ENCODE data around the gene CD8B.

CD8B gene

DNA sequence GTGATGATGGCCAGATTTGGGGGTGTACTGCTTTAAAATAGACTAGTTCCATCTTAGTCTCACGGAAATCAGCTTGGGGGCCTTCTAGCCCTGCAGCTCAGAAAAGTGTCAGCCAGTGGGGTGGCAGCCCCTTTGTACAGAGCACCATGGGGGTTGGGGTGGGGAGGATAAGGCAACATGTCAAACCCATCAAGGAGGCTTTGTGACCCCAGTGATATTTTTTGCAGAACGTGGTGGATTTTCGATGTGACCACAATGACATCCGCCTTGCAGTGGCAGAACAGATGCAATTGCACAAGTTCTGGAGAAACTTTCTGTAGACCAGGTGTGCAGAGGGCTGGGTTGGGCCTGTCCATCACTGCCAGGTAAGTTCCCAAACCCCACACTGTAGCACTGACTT is 67.9 kb downstream of the CD8B start:
- no peak for DNase-seq

DNA sequence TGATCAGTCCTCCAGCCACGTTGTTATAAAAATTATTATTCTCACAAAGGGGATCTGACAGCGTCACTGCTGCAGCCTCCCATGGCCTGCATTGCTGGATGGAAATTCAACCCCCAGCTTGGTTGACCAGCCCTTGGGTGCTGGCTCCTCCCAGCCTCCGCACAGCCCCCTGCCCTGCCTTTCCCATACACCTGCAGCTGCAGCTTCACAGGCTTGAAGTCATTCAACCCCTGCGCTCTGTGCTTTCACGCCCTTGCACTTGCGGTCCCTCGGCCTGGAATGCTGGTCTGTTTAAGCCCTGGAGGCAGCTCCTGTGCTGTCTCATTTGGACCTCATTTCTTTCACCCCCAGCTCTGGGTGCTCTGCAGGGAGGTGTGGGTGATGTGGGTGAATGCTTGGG is 70.1 kb downstream of the CD8B start:
- DNase-seq, result no peak

GRCh38 chr2:86790676-86791572 is 70.8 kb downstream of the CD8B start, which contains the start of gene CD8A:
TSS of gene CD8A (minus strand) at chr2:86790913. CDS start at chr2:86790825, 88 bp downstream.
- peak; percentile 58 for DNase-seq

GRCh38 chr2:86790134-86790675 is 71.5 kb downstream of the CD8B start:
- DNase-seq, result no peak

GRCh38 chr2:86789687-86790133 is 72.0 kb downstream of the CD8B start:
- DNase-seq, result no peak

DNA sequence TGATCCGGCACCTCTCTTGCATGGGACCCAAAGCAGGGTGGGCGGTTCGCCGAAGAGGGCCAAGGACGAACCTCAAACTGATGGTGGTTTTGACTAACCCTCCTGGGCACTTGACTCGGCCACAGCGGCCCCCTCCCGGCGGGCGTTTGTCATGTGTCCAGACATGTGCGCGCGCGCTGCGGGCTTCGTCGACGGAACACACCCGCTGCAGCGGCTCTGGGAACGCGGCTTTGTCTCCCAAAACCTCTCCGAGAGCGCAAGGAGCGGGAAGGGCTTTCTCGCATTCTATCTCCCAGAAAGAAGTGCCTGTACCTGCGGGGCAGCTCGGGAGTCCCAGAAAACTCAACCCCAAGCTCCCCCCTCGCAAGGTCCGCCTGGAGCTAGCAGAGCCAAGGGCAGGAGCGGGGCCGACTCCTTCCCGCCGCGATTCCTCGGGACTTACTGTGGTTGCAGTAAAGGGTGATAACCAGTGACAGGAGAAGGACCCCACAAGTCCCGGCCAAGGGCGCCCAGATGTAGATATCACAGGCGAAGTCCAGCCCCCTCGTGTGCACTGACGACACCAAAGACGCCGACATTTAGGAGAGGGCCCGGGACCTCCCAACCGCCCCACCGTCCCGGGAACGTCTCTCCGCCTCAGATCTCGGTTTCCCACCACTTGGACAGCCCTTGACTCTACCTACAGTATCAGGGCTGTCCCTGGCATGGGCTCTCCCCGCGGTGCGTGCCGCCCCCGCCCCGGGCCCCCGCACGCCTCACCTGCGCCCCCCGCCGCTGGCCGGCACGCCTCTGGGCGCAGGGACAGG is 72.6 kb downstream of the CD8B start:
- peak; percentile 38 for DNase-seq

DNA sequence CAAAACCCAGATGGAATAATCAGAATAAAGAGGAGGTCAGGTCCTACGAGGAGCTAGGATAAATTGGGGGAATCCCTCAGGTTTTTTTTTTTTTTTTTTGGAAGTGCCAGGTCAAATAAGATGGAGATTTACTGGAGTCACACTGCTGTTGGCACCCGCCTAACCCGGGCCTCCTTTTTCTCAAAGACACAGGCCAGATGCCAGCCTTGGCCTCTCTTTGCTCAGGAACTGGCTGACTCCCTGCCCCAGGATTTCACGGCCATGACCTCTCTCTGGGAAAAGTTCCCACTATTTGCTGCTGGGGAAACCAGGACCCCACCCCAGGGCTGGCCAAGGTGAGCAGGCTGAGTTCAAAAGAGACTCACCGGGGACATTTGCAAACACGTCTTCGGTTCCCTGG is 73.5 kb downstream of the CD8B start:
- DNase-seq, result no peak

- DNase-seq, result peak; percentile 77
These were observed 74.0 kb downstream of the CD8B start for GRCh38 chr2:86787736-86788135.

DNA sequence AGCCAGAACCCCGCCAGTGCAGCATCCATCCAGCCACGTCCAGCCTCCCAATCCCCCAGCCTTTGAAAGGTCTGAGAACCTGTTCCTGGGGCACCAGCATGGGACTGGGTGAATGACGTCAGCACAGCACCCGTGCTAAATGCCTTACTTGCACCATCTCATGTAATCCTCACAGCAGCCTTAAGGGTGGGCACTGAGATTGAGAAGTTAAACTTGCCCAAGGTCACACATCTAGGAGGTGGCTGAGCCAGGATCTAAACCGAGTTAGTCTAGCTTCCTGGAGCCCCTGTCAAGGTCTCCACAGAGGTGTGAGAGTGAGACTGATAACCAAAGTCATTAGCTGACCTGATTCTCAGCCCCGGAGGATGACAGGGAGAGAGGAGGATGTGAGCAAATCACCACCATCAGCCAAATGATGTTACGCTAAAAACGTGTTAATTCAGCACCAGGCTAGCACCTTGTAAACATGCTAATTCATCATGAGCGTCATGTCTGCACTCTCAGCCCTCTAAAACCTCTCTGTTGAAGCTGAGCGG is 75.6 kb downstream of the CD8B start:
- DNase-seq, result no peak

DNA sequence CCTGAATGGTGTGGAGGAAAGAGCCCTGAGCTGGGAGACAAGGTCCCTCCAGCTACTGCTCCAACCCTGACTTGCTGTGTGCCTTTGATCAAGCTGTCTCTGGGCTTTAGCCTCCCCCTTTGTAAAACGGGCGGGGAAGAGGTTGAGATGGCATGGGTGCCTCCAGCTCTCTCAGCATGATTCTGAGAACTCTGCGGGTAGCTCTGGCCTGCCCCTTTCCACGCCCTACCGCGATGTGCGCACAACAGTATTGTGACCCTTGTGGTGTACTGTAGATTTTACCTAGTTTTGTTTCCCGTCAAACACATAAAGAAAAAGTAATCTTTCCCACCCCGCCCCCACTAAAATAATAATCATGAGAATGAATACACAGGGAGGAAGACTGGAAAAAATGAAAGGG is 76.2 kb downstream of the CD8B start:
- DNase-seq, result no peak

GRCh38 chr2:86783615-86784339 is 77.9 kb downstream of the CD8B start:
- no peak for DNase-seq

DNA sequence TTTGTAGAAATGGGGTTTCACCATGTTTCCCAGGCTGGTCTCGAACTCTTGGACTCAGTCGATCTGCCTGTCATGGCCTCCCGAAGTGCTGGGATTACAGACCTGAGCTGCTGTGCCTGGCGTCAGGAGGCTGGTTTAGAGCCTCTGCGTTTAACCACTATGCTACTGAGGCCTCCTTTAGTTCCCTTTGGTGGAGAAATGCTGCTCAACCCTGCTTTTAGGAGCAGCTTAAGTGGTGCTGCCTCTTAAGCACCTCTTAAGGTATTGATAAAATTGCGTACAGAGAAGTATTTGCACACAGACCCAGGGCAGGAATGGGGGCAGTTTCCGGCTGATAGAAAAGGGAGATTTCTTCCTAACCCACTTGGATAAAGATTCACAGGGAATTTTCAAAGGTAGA is 78.9 kb downstream of the CD8B start:
- no peak for DNase-seq

GRCh38 chr2:86781363-86781762 is 80.3 kb downstream of the CD8B start:
- no peak for DNase-seq

- DNase-seq, result no peak
These were observed 81.7 kb downstream of the CD8B start for GRCh38 chr2:86779971-86780370.

- DNase-seq, result no peak
These were observed 82.7 kb downstream of the CD8B start for GRCh38 chr2:86778957-86779356.

GRCh38 chr2:86776532-86776931 is 85.2 kb downstream of the CD8B start:
- DNase-seq, result no peak

DNA sequence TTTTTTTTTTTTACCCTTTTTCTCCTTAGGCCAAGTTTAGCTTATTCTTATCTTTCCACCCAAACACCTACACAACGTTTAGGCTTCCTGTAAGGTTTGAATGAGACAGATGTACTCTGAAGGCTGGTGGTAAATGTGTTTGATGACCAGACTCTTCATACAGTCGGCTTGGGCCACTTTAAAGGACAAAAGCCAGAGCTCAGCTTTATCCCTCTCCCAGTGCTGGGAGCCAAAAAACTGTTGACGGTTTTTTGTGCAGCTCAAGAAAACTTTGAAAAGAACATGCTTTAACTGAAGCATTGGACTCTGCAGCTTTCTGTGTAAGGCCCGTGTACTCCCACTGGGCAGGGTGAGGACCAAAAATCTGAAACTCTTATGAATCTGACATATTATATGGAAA is 86.3 kb downstream of the CD8B start:
- no peak for DNase-seq

DNA sequence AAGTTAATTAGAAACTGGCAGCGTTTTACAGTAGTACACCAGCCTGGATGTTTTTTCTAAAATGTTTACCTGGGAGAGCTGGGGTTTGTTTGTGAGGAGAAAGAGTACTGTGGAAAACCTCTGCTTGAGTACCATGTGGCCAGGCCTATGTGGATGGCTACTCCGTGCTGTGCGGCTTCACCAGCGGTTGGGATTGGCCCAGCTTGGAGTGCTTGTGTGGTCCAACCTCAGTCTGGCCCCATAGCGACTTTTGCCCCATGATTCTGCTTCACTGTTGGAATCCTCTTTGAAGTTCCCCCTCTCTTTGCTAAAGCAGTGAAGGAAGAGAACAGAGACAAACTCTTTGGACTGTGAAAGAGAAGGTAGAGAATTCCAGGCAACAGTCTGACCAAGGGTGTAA is 86.8 kb downstream of the CD8B start:
- no peak for DNase-seq

DNA sequence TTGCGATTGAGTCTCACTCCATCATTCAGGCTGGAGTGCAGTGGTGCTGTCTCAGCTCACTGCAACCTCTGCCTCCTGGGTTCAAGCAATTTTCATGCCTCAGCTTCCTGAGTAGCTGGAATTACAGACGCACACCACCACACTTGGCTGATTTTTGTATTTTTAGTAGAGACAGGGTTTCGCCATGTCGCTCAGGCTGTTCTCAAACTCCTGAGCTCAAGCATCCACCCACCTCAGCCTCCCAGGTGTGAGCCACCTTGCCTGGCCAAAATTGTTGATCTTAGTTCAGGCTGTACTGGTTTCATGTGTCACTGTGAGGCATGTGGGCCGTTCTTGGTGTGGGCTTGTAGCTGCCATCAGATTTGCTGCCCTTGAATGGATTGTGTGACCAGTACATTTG is 89.1 kb downstream of the CD8B start:
- DNase-seq, result no peak

DNA sequence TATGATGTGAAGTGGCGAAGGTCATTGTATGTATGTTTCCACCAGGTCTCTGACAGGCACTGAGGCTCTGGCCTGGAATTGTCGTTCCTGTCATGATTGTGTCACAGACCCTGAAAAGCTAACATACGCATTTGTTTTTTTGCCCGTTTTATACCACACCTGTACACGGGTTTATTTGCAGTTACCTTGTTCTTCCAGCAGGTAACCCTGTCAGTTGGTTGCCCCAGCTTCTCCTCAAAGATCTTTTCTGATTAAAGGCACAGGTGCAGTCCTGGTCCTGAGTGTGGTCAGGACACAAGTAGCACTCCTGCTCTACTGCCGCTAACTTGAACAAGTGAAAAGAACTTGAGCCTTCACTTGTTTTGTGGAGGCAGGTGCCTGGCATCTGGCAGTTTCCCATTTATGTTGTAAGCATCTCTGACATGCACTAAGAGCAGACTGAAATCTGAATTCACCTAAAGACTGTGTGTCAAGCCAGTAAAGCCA is 90.8 kb downstream of the CD8B start:
- DNase-seq, result no peak

DNA sequence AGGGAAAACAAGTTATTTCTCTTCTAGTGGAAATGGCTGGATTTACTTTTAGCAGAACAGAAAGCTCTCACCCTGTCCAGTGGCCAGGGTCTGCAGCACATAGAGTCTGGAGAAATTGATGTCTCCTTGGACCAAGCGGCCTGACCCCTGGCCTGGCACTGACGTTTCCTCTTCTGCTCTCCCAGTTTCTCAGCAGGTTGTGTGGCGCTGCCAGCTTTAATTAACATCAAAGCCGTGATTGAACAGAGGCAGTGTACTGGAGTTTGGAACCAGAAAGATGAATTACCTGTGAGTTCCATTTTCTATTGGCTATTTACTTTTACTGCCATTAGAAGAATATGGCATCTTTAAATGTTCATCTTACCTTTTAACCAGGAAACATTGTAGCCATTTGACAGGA is 91.8 kb downstream of the CD8B start:
- DNase-seq, result no peak

- DNase-seq, result no peak
These were observed 93.3 kb downstream of the CD8B start for GRCh38 chr2:86768189-86768949.

Measured in hematopoietic multipotent progenitor cell treated with erythropoietin and hydrocortisone succinate and interleukin-3 and kit ligand, for 4 days (in vitro differentiated cells).